ENCODE results near the gene KERA.
"Not testable (repeated sequence)": the region's sequence is repeated elsewhere in the genome, so short reads cannot be mapped to it uniquely, and the experiment has no call there.

KERA gene

GRCh38 chr12:91091916-91092715 is 34.3 kb upstream of the KERA start:
- no peak for DNase-seq
- Mint-ChIP-seq H3K27ac (no peak overlapping the region), H3K27me3 (peaks cover 8% of the 10 kb centered on the region), H3K9me3 (peaks cover 16% of the 10 kb centered on the region), H3K4me3 (no peak overlapping the region), H3K36me3 (ENCODE audit: low read depth) (no peaks in the 10 kb centered on the region), H3K4me1 (ENCODE audit: low read depth) (no peaks in the 10 kb centered on the region)

- not testable (repeated sequence) for DNase-seq
- H3K9me3 Mint-ChIP-seq, result peaks cover 16% of the 10 kb centered on the region
Observed at GRCh38 chr12:91089953-91090352, 32.1 kb upstream of the KERA start.

GRCh38 chr12:91080041-91080440 is 22.2 kb upstream of the KERA start:
- no peak for DNase-seq
- no peaks in the 10 kb centered on the region for H3K9me3 Mint-ChIP-seq
- H3K27me3 Mint-ChIP-seq, result no peaks in the 10 kb centered on the region
- no peak overlapping the region for H3K27ac Mint-ChIP-seq
- no peaks in the 10 kb centered on the region for H3K36me3 Mint-ChIP-seq (ENCODE audit: low read depth)
- H3K4me3 Mint-ChIP-seq, result no peak overlapping the region
- H3K4me1 Mint-ChIP-seq (ENCODE audit: low read depth), result no peaks in the 10 kb centered on the region

More at GRCh38 chr12:91089953-91090352, 32.1 kb upstream of the KERA start:
- H3K4me1 Mint-ChIP-seq (ENCODE audit: low read depth); H3K36me3 Mint-ChIP-seq (ENCODE audit: low read depth); H3K4me3 Mint-ChIP-seq; H3K27me3 Mint-ChIP-seq; H3K27ac Mint-ChIP-seq: not testable (repeated sequence)

- no peaks in the 10 kb centered on the region for H3K36me3 Mint-ChIP-seq (ENCODE audit: low read depth)
- H3K27ac Mint-ChIP-seq, result no peak overlapping the region
- no peaks in the 10 kb centered on the region for H3K4me1 Mint-ChIP-seq (ENCODE audit: low read depth)
- H3K9me3 Mint-ChIP-seq, result no peaks in the 10 kb centered on the region
- no peaks in the 10 kb centered on the region for H3K27me3 Mint-ChIP-seq
- DNase-seq, result no peak
- H3K4me3 Mint-ChIP-seq, result no peak overlapping the region
Observed at GRCh38 chr12:91078501-91078900, 20.7 kb upstream of the KERA start.

- no peaks in the 10 kb centered on the region for H3K27me3 Mint-ChIP-seq
- no peak for DNase-seq
- H3K27ac Mint-ChIP-seq, result no peak overlapping the region
- no peak overlapping the region for H3K4me3 Mint-ChIP-seq
- H3K4me1 Mint-ChIP-seq (ENCODE audit: low read depth), result no peaks in the 10 kb centered on the region
- no peaks in the 10 kb centered on the region for H3K9me3 Mint-ChIP-seq
- no peaks in the 10 kb centered on the region for H3K36me3 Mint-ChIP-seq (ENCODE audit: low read depth)
Observed at GRCh38 chr12:91077228-91077954, 19.6 kb upstream of the KERA start.

- DNase-seq, result no peak
- Mint-ChIP-seq H3K27ac (no peak overlapping the region), H3K36me3 (ENCODE audit: low read depth) (no peaks in the 10 kb centered on the region), H3K9me3 (no peaks in the 10 kb centered on the region), H3K4me1 (ENCODE audit: low read depth) (no peaks in the 10 kb centered on the region), H3K27me3 (no peaks in the 10 kb centered on the region), H3K4me3 (no peak overlapping the region)
Observed at GRCh38 chr12:91074851-91075250, 17.0 kb upstream of the KERA start.

- no peaks in the 10 kb centered on the region for H3K27me3 Mint-ChIP-seq
- DNase-seq, result no peak
- no peaks in the 10 kb centered on the region for H3K4me1 Mint-ChIP-seq (ENCODE audit: low read depth)
- H3K27ac Mint-ChIP-seq, result no peak overlapping the region
- no peaks in the 10 kb centered on the region for H3K36me3 Mint-ChIP-seq (ENCODE audit: low read depth)
- no peaks in the 10 kb centered on the region for H3K9me3 Mint-ChIP-seq
- H3K4me3 Mint-ChIP-seq, result no peak overlapping the region
Observed at GRCh38 chr12:91074154-91074709, 16.4 kb upstream of the KERA start.

- Mint-ChIP-seq H3K36me3 (ENCODE audit: low read depth) (no peaks in the 10 kb centered on the region), H3K4me1 (ENCODE audit: low read depth) (no peaks in the 10 kb centered on the region), H3K4me3 (no peak overlapping the region), H3K27ac (no peak overlapping the region), H3K27me3 (no peaks in the 10 kb centered on the region), H3K9me3 (no peaks in the 10 kb centered on the region)
- DNase-seq, result no peak
Observed at GRCh38 chr12:91073426-91073825, 15.6 kb upstream of the KERA start.

- H3K4me1 Mint-ChIP-seq (ENCODE audit: low read depth), result no peaks in the 10 kb centered on the region
- no peaks in the 10 kb centered on the region for H3K27me3 Mint-ChIP-seq
- no peak for DNase-seq
- no peaks in the 10 kb centered on the region for H3K9me3 Mint-ChIP-seq
- no peaks in the 10 kb centered on the region for H3K36me3 Mint-ChIP-seq (ENCODE audit: low read depth)
- H3K4me3 Mint-ChIP-seq, result no peak overlapping the region
- H3K27ac Mint-ChIP-seq, result no peak overlapping the region
Observed at GRCh38 chr12:91072931-91073330, 15.1 kb upstream of the KERA start.

GRCh38 chr12:91070936-91071335 is 13.1 kb upstream of the KERA start:
- Mint-ChIP-seq H3K9me3 (no peaks in the 10 kb centered on the region), H3K27ac (no peak overlapping the region), H3K4me3 (no peak overlapping the region), H3K27me3 (no peaks in the 10 kb centered on the region), H3K36me3 (ENCODE audit: low read depth) (no peaks in the 10 kb centered on the region), H3K4me1 (ENCODE audit: low read depth) (no peaks in the 10 kb centered on the region)
- DNase-seq, result no peak

GRCh38 chr12:91065396-91065795 is 7.6 kb upstream of the KERA start:
- no peaks in the 10 kb centered on the region for H3K9me3 Mint-ChIP-seq
- peaks cover 4% of the 10 kb centered on the region for H3K27me3 Mint-ChIP-seq
- H3K4me3 Mint-ChIP-seq, result no peak overlapping the region
- no peak overlapping the region for H3K27ac Mint-ChIP-seq
- no peak for DNase-seq
- H3K4me1 Mint-ChIP-seq (ENCODE audit: low read depth), result no peaks in the 10 kb centered on the region
- no peaks in the 10 kb centered on the region for H3K36me3 Mint-ChIP-seq (ENCODE audit: low read depth)

GRCh38 chr12:91064640-91065039 is 6.8 kb upstream of the KERA start:
- Mint-ChIP-seq H3K4me1 (ENCODE audit: low read depth) (no peaks in the 10 kb centered on the region), H3K27ac (no peak overlapping the region), H3K27me3 (peaks cover 4% of the 10 kb centered on the region), H3K9me3 (no peaks in the 10 kb centered on the region), H3K4me3 (no peak overlapping the region), H3K36me3 (ENCODE audit: low read depth) (no peaks in the 10 kb centered on the region)
- no peak for DNase-seq

GRCh38 chr12:91061091-91061490 is 3.3 kb upstream of the KERA start:
- H3K4me1 Mint-ChIP-seq (ENCODE audit: low read depth), result no peaks in the 10 kb centered on the region
- H3K27ac Mint-ChIP-seq, result no peak overlapping the region
- no peaks in the 10 kb centered on the region for H3K36me3 Mint-ChIP-seq (ENCODE audit: low read depth)
- no peaks in the 10 kb centered on the region for H3K9me3 Mint-ChIP-seq
- DNase-seq, result no peak
- no peak overlapping the region for H3K4me3 Mint-ChIP-seq
- H3K27me3 Mint-ChIP-seq, result peaks cover 4% of the 10 kb centered on the region

- Mint-ChIP-seq H3K36me3 (ENCODE audit: low read depth) (no peaks in the 10 kb centered on the region), H3K9me3 (no peaks in the 10 kb centered on the region), H3K4me1 (ENCODE audit: low read depth) (no peaks in the 10 kb centered on the region), H3K27ac (no peak overlapping the region), H3K4me3 (no peak overlapping the region), H3K27me3 (peaks cover under 1% of the 10 kb centered on the region)
- no peak for DNase-seq
Observed at GRCh38 chr12:91059211-91059610, 1.4 kb upstream of the KERA start.

- H3K4me3 Mint-ChIP-seq, result no peak overlapping the region
- H3K9me3 Mint-ChIP-seq, result no peaks in the 10 kb centered on the region
- no peak overlapping the region for H3K27ac Mint-ChIP-seq
- H3K4me1 Mint-ChIP-seq (ENCODE audit: low read depth), result no peaks in the 10 kb centered on the region
- no peak for DNase-seq
- H3K27me3 Mint-ChIP-seq, result no peaks in the 10 kb centered on the region
- H3K36me3 Mint-ChIP-seq (ENCODE audit: low read depth), result no peaks in the 10 kb centered on the region
Observed at GRCh38 chr12:91058786-91059185, 962 bp upstream of the KERA start.

Measured in activated T-cell treated with anti-CD3 and anti-CD28 coated beads, Interleukin-2, amount 50 U/mL, for 24 hours (primary cell).